HepG2 (cell line): Measurements from ENCODE around the gene DAPK1. TPM values are rescaled to one million over a fixed set of nuclear protein-coding genes. Genes with fewer than 3 reads are reported as not detected.
A peak's percentile ranks its signal among the peaks of the same experiment; 100 is the strongest.

Source experiments
- CBX1 ChIP-seq: IDR thresholded peaks from one replicate; pipeline ENCODE4 v1.6.1; 2016; ENCODE audit warnings: antibody characterized with exemption, low read depth
- CCAR2 ChIP-seq: fragments of 200-400 bp; formaldehyde crosslinking; optimal IDR thresholded peaks from 2 replicates; pipeline ENCODE3; 2018; ENCODE audit warnings: low read depth, mild to moderate bottlenecking, low read length, moderate library complexity
- CEBPZ ChIP-seq: IDR thresholded peaks from 2 replicates; pipeline ENCODE4 v1.6.1; 2012; ENCODE audit warnings: low read length, improper control_type of control experiment
- CSRNP1 ChIP-seq: sonication (generic); formaldehyde crosslinking; IDR thresholded peaks from 2 replicates; pipeline ENCODE4 v1.8.1; 2023; ENCODE audit warnings: mild to moderate bottlenecking, missing genetic modification reagents
- E2F2 ChIP-seq: sonication (generic); formaldehyde crosslinking; IDR thresholded peaks from 2 replicates; pipeline ENCODE4 v1.4.0; 2020; ENCODE audit warnings: missing genetic modification reagents, borderline replicate concordance
- FOXK2 ChIP-seq: fragments of 450-650 bp; IDR thresholded peaks from 2 replicates; pipeline ENCODE4 v1.6.1; 2016
- HOXA3 ChIP-seq: sonication (generic); formaldehyde crosslinking; IDR thresholded peaks from 2 replicates; pipeline ENCODE4 v1.5.0; 2020; ENCODE audit warnings: missing genetic modification reagents
- HOXD1 ChIP-seq: sonication (generic); formaldehyde crosslinking; IDR thresholded peaks from 2 replicates; pipeline ENCODE4 v1.5.0; 2020; ENCODE audit warnings: missing genetic modification reagents
- IRF2 ChIP-seq: IDR thresholded peaks from 2 replicates; pipeline ENCODE4 v1.6.1; 2018; ENCODE audit warnings: missing genetic modification reagents, missing compliant biosample characterization
- MLXIP ChIP-seq: sonication (generic); formaldehyde crosslinking; IDR thresholded peaks from 2 replicates; pipeline ENCODE4 v1.9.0; 2021; ENCODE audit warnings: missing genetic modification reagents, borderline replicate concordance
- NRL ChIP-seq: sonication (generic); formaldehyde crosslinking; IDR thresholded peaks from 2 replicates; pipeline ENCODE4 v1.5.0; 2020; ENCODE audit warnings: missing genetic modification reagents, mild to moderate bottlenecking, moderate library complexity, borderline replicate concordance
- RFX3 ChIP-seq: IDR thresholded peaks from 2 replicates; pipeline ENCODE4 v1.6.1; 2016; ENCODE audit warnings: missing biosample characterization, missing genetic modification reagents
- TBX3 ChIP-seq: fragments of 450-650 bp; IDR thresholded peaks from 2 replicates; pipeline ENCODE4 v1.6.1; 2017; ENCODE audit warnings: antibody characterized with exemption, mild to moderate bottlenecking, inconsistent platforms, borderline replicate concordance
- ZNF180 ChIP-seq: sonication (generic); formaldehyde crosslinking; IDR thresholded peaks from 2 replicates; pipeline ENCODE4 v1.4.0; 2020; ENCODE audit warnings: low read depth, missing genetic modification reagents, borderline replicate concordance
- ZNF20 ChIP-seq: sonication (generic); formaldehyde crosslinking; IDR thresholded peaks from 2 replicates; pipeline ENCODE4 v1.4.0; 2020; ENCODE audit warnings: mild to moderate bottlenecking, moderate library complexity, missing genetic modification reagents
- ZNF503 ChIP-seq: sonication (generic); formaldehyde crosslinking; IDR thresholded peaks from 2 replicates; pipeline ENCODE4 v1.4.0; 2020; ENCODE audit warnings: missing genetic modification reagents
- polyA plus RNA-seq, 8 experiments: library from polyadenylated mRNA; depleted of rRNA in 3 of 8; stranded (reverse) in 7 of 8; unstranded in 1 of 8; fragments of >200 nt; fragmentation: Illumina TruSeq in 4 of 8; extraction: Trizol in 4 of 8; gene quantifications; 2 replicates each; pipeline versions ENCODE4 v1.2.1 to v1.2.3, GENCODE V29; 2011 to 2016; ENCODE audit warnings: low read depth in 4 of 8, missing spikeins in 1 of 8, mixed read lengths in 1 of 8; ENCODE audit not compliant: insufficient read depth in 1 of 8
- total RNA-seq, 5 experiments: library from RNA; depleted of rRNA; stranded (reverse); fragments of >200 nt; fragmentation: Illumina TruSeq; extraction: Trizol; gene quantifications; 2 replicates each; pipeline ENCODE4 v1.2.3, GENCODE V29; 2016; ENCODE audit warnings: low read depth in 1 of 5

DAPK1 gene
- total and polyA plus RNA-seq, 2 of the 13 experiments (the other 11 are each of a cell fraction or from before 2014, with no cell fraction given): 35.7 to 35.9 TPM

GRCh38 chr9:87498046-87498810 is 561 bp downstream of the DAPK1 start (continued):
- no peak for TF ChIP-seq E2F2 (CRISPR knock-in tag)
- no peak for TF ChIP-seq CCAR2
- no peak for TF ChIP-seq ZNF503
- no peak for TF ChIP-seq IRF2 (CRISPR knock-in tag)
- no peak for TF ChIP-seq TBX3
- TF ChIP-seq MLXIP (CRISPR knock-in tag): no peak
- no peak for TF ChIP-seq RFX3 (CRISPR knock-in tag)
- TF ChIP-seq CBX1: no peak
- no peak for TF ChIP-seq CEBPZ
- no peak for TF ChIP-seq NRL (CRISPR knock-in tag)
- 0 out of 2 replicates have a peak, but pooled peaks have one; percentile 25 for TF ChIP-seq HOXD1 (CRISPR knock-in tag)
- TF ChIP-seq ZNF20: peak; percentile 75; the same call in 1 of the 2 replicates
- TF ChIP-seq HOXA3 (CRISPR knock-in tag): no peak; the same call in 1 of the 2 replicates
- no peak for TF ChIP-seq FOXK2
- no peak for TF ChIP-seq ZNF180 (CRISPR knock-in tag)
- peak; percentile 42; the same call in 1 of the 2 replicates for TF ChIP-seq CSRNP1 (CRISPR knock-in tag)
